Neutrophil (primary cell): ENCODE data around the gene SMCO1.
"Not testable (repeated sequence)": the region's sequence is repeated elsewhere in the genome, so short reads cannot be mapped to it uniquely, and the experiment has no call there.

ENCODE experiments used
- H3K27ac ChIP-seq: fragments of 200-600 bp; sonication (generic); 2 replicates; pipeline ENCODE4 v1.5.1; 2016; ENCODE audit warnings: mild to moderate bottlenecking, moderate library complexity
- H3K27me3 ChIP-seq: fragments of 200-600 bp; sonication (generic); 2 replicates; pipeline ENCODE4 v1.6.0; 2016; ENCODE audit warnings: mild to moderate bottlenecking
- H3K36me3 ChIP-seq: fragments of 200-600 bp; sonication (generic); 2 replicates; pipeline ENCODE4 v1.5.1; 2017
- H3K4me1 ChIP-seq, 2 experiments: fragments of 200-600 bp in 1 of 2; sonication (generic) in 1 of 2; 1 replicate in 1 of 2; 2 replicates in 1 of 2; pipeline versions ENCODE4 v1.5.1 to v1.6.1; 2013 to 2016; ENCODE audit warnings: low read depth in 1 of 2, low read length in 1 of 2, mild to moderate bottlenecking in 1 of 2, moderate library complexity in 1 of 2; ENCODE audit not compliant: control insufficient read depth in 1 of 2, insufficient read depth in 1 of 2
- H3K4me3 ChIP-seq, 2 experiments: fragments of 200-600 bp in 1 of 2; sonication (generic) in 1 of 2; 1 replicate in 1 of 2; 2 replicates in 1 of 2; pipeline ENCODE4 v1.5.1; 2013 to 2016; ENCODE audit warnings: low read depth in 1 of 2, low read length in 1 of 2, mild to moderate bottlenecking in 1 of 2, moderate library complexity in 1 of 2
- H3K9me3 ChIP-seq: fragments of 200-600 bp; sonication (generic); 2 replicates; pipeline ENCODE4 v1.5.1; 2016
- CTCF ChIP-seq: fragments of 200-600 bp; sonication (generic); IDR thresholded peaks from 2 replicates; pipeline ENCODE4 v1.5.1; 2016; ENCODE audit warnings: antibody characterized with exemption

The SMCO1 gene

GRCh38 chr3:196458063-196458462 lies 57.1 kb downstream of the SMCO1 start:
- Histone ChIP-seq H3K27ac (no peak overlapping the region), H3K4me1 (peaks cover 4 to 5% of the 10 kb centered on the region in 2 experiments)
- TF ChIP-seq CTCF, result no peak

GRCh38 chr3:196457470-196457869 lies 57.7 kb downstream of the SMCO1 start:
- not testable (repeated sequence) for H3K9me3 ChIP-seq, H3K36me3 ChIP-seq, H3K4me1 ChIP-seq, H3K27me3 ChIP-seq, H3K4me3 ChIP-seq
- peak overlapping the region; percentile 30 for H3K27ac ChIP-seq

More at GRCh38 chr3:196458063-196458462, 57.1 kb downstream of the SMCO1 start:
- no peak overlapping the region for H3K4me3 ChIP-seq
- no peaks in the 10 kb centered on the region for H3K9me3 ChIP-seq
- no peaks in the 10 kb centered on the region for H3K36me3 ChIP-seq
- no peaks in the 10 kb centered on the region for H3K27me3 ChIP-seq
